Measurements from ENCODE around the gene KCNJ15. TPM values are rescaled to one million over a fixed set of nuclear protein-coding genes. Genes with fewer than 3 reads are reported as not detected.

The KCNJ15 gene
- total and polyA plus RNA-seq, 2 experiments from 2014 or later = not detected

GRCh38 chr21:38267136-38267755, 10.5 kb downstream of the KCNJ15 start:
- Histone ChIP-seq H3F3A (replicated peaks; ENCODE audit: low read depth) (no peaks in the 10 kb centered on the region), H3K4me2 (no peak overlapping the region), H3K9me2 (ENCODE audit: insufficient read depth) (peaks cover 4% of the 10 kb centered on the region; the same call in 1 of the 2 replicates), H3K79me2 (replicated peaks; ENCODE audit: insufficient read depth) (no peaks in the 10 kb centered on the region), H3K36me3 (ENCODE audit: insufficient read depth) (no peaks in the 10 kb centered on the region), H3K4me3 (no peak overlapping the region), H3K27me3 (ENCODE audit: insufficient read depth) (no peaks in the 10 kb centered on the region), H3K27ac (ENCODE audit: low read depth) (no peak overlapping the region), H2AFZ (no peak overlapping the region), H4K20me1 (replicated peaks; ENCODE audit: insufficient read depth) (no peaks in the 10 kb centered on the region), H3K4me1 (ENCODE audit: insufficient read depth) (peaks cover 4% of the 10 kb centered on the region; the same call in 1 of the 2 replicates)
- Mint-ChIP-seq H3K27me3 (ENCODE audit: insufficient read depth, low read depth, poor library complexity) (peaks cover 3% of the 10 kb centered on the region), H3K27ac (no peak overlapping the region), H3K4me3 (no peak overlapping the region), H3K36me3 (ENCODE audit: low read depth) (no peaks in the 10 kb centered on the region), H3K4me1 (peaks cover 6% of the 10 kb centered on the region; the same call in 2 of the 3 replicates), H3K9me3 (no peaks in the 10 kb centered on the region)
- no peak for DNase-seq (ENCODE audit: low spot score)
- no peak for ATAC-seq
- TF ChIP-seq ZNF114 (CRISPR knock-in tag; IDR thresholded peaks at IDR 0.05) (no peak), STAT1 (IDR thresholded peaks at IDR 0.05; ENCODE audit: unreplicated experiment) (no peak), ZNF462 (CRISPR knock-in tag; IDR thresholded peaks at IDR 0.05) (no peak), EZH2phosphoT487 (IDR thresholded peaks at IDR 0.05; ENCODE audit: unreplicated experiment) (no peak), EZH2 (IDR thresholded peaks at IDR 0.05; ENCODE audit: low read depth, unreplicated experiment) (no peak), JUNB (IDR thresholded peaks at IDR 0.05; ENCODE audit: unreplicated experiment) (no peak), REST (IDR thresholded peaks at IDR 0.05; ENCODE audit: unreplicated experiment) (no peak), POLR2AphosphoS5 (IDR thresholded peaks at IDR 0.05; ENCODE audit: low read depth) (no peak), CREB1 (CRISPR knock-in tag; IDR thresholded peaks at IDR 0.05; ENCODE audit: low read depth) (no peak), NANOG (IDR thresholded peaks at IDR 0.05; ENCODE audit: borderline replicate concordance) (no peak), ZNF331 (CRISPR knock-in tag; IDR thresholded peaks at IDR 0.05; ENCODE audit: low read depth) (no peak), CTCF (conservative IDR thresholded peaks at IDR 0.05; ENCODE audit: low read depth in 2 of 2) (no peak), ETS1 (IDR thresholded peaks at IDR 0.05) (no peak)

Data from GM23338 (cell line).